HCT116 (cell line): ENCODE measurements around the gene RPL19.

Experiments used
- CEBPB ChIP-seq: IDR thresholded peaks from 2 replicates; pipeline ENCODE4 v1.6.1; 2012; ENCODE audit warnings: low read depth
- EGR1 ChIP-seq: IDR thresholded peaks from 2 replicates; pipeline ENCODE4 v1.6.1; 2012; ENCODE audit warnings: low read depth
- ELF1 ChIP-seq: IDR thresholded peaks from 2 replicates; pipeline ENCODE4 v1.6.1; 2012; ENCODE audit warnings: low read depth, borderline replicate concordance
- JUND ChIP-seq: IDR thresholded peaks from 2 replicates; pipeline ENCODE4 v1.6.1; 2012
- POLR2AphosphoS5 ChIP-seq: IDR thresholded peaks from 2 replicates; pipeline ENCODE4 v1.6.1; 2011; ENCODE audit warnings: mild to moderate bottlenecking, low read depth, low read length, moderate library complexity
- RAD21 ChIP-seq: IDR thresholded peaks from 2 replicates; pipeline ENCODE4 v1.6.1; 2012; ENCODE audit warnings: low read depth, mild to moderate bottlenecking
- TF ChIP-seq, protein P1 (sequence below), 3 experiments: fragments of 200-600 bp in 1 of 3; sonication (generic) in 1 of 3; IDR thresholded peaks in 2 of 3; conservative IDR thresholded peaks in 1 of 3; 2 replicates each; pipeline ENCODE4 v1.5.1; 2012 to 2017; ENCODE audit warnings: low read depth in 2 of 3, low read length in 2 of 3, antibody characterized with exemption in 1 of 3, borderline replicate concordance in 1 of 3, control low read depth in 1 of 3, mild to moderate bottlenecking in 1 of 3, mixed read lengths in 1 of 3, mixed run types in 1 of 3, moderate library complexity in 1 of 3; ENCODE audit not compliant: insufficient read depth in 1 of 3

GRCh38 chr17:39164675-39165143 lies 35.4 kb upstream of the RPL19 start:
- TF ChIP-seq EGR1 = no peak
- TF ChIP-seq JUND = no peak
- TF ChIP-seq, protein P1, sequence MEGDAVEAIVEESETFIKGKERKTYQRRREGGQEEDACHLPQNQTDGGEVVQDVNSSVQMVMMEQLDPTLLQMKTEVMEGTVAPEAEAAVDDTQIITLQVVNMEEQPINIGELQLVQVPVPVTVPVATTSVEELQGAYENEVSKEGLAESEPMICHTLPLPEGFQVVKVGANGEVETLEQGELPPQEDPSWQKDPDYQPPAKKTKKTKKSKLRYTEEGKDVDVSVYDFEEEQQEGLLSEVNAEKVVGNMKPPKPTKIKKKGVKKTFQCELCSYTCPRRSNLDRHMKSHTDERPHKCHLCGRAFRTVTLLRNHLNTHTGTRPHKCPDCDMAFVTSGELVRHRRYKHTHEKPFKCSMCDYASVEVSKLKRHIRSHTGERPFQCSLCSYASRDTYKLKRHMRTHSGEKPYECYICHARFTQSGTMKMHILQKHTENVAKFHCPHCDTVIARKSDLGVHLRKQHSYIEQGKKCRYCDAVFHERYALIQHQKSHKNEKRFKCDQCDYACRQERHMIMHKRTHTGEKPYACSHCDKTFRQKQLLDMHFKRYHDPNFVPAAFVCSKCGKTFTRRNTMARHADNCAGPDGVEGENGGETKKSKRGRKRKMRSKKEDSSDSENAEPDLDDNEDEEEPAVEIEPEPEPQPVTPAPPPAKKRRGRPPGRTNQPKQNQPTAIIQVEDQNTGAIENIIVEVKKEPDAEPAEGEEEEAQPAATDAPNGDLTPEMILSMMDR (IDR thresholded peaks at IDR 0.05 in 2 of 3, conservative IDR thresholded peaks at IDR 0.05 in 1 of 3; ENCODE audit: borderline replicate concordance in 1 of 3, insufficient read depth in 1 of 3, low read depth in 2 of 3, low read length in 2 of 3) = peak; percentile 69 to 92 (median 88); a peak in 5 of 6 replicates
- no peak for TF ChIP-seq ELF1
- TF ChIP-seq RAD21 = peak; percentile 64
- TF ChIP-seq CEBPB = no peak
- peak; percentile 32 for TF ChIP-seq POLR2AphosphoS5
